ENCODE data around the gene ATP2B2.
A peak's percentile ranks its signal among the peaks of the same experiment; 100 is the strongest.

The ATP2B2 gene

GRCh38 chr3:10381336-10381735, 124.0 kb downstream of the ATP2B2 start:
- DNase-seq (ENCODE audit: low spot score), result peak; percentile 6

- no peak for DNase-seq (ENCODE audit: low spot score)
These were observed 124.5 kb downstream of the ATP2B2 start for GRCh38 chr3:10380906-10381305.

GRCh38 chr3:10379961-10380360, 125.4 kb downstream of the ATP2B2 start:
- DNase-seq (ENCODE audit: low spot score), result no peak

- no peak for DNase-seq (ENCODE audit: low spot score)
These were observed 126.2 kb downstream of the ATP2B2 start for GRCh38 chr3:10379161-10379560.

- DNase-seq (ENCODE audit: low spot score), result no peak
These were observed 126.6 kb downstream of the ATP2B2 start for GRCh38 chr3:10378742-10379141.

GRCh38 chr3:10378246-10378645, 127.1 kb downstream of the ATP2B2 start:
- no peak for DNase-seq (ENCODE audit: low spot score)

- DNase-seq (ENCODE audit: low spot score), result no peak
These were observed 128.1 kb downstream of the ATP2B2 start for GRCh38 chr3:10377148-10377725.

- DNase-seq (ENCODE audit: low spot score), result no peak
These were observed 129.0 kb downstream of the ATP2B2 start for GRCh38 chr3:10376353-10376752.

GRCh38 chr3:10375296-10376053, 129.9 kb downstream of the ATP2B2 start:
- DNase-seq (ENCODE audit: low spot score), result no peak

GRCh38 chr3:10374311-10374710, 131.1 kb downstream of the ATP2B2 start:
- peak; percentile 43 for DNase-seq (ENCODE audit: low spot score)

GRCh38 chr3:10373686-10374261, 131.6 kb downstream of the ATP2B2 start:
- DNase-seq (ENCODE audit: low spot score), result no peak

GRCh38 chr3:10371789-10372188, 133.6 kb downstream of the ATP2B2 start:
- no peak for DNase-seq (ENCODE audit: low spot score)

GRCh38 chr3:10371167-10371566, 134.2 kb downstream of the ATP2B2 start:
- DNase-seq (ENCODE audit: low spot score), result no peak

GRCh38 chr3:10370429-10370828, 135.0 kb downstream of the ATP2B2 start:
- no peak for DNase-seq (ENCODE audit: low spot score)

GRCh38 chr3:10368512-10368911, 136.9 kb downstream of the ATP2B2 start:
- DNase-seq (ENCODE audit: low spot score), result no peak

- DNase-seq (ENCODE audit: low spot score), result no peak
These were observed 137.9 kb downstream of the ATP2B2 start for GRCh38 chr3:10367506-10367905.

GRCh38 chr3:10366651-10367101, 138.7 kb downstream of the ATP2B2 start:
- peak; percentile 8 for DNase-seq (ENCODE audit: low spot score)

- no peak for DNase-seq (ENCODE audit: low spot score)
These were observed 139.6 kb downstream of the ATP2B2 start for GRCh38 chr3:10365791-10366190.

GRCh38 chr3:10365316-10365715, 140.1 kb downstream of the ATP2B2 start:
- no peak for DNase-seq (ENCODE audit: low spot score)

GRCh38 chr3:10364806-10365205, 140.6 kb downstream of the ATP2B2 start:
- DNase-seq (ENCODE audit: low spot score), result no peak

- DNase-seq (ENCODE audit: low spot score), result no peak
These were observed 141.5 kb downstream of the ATP2B2 start for GRCh38 chr3:10363935-10364334.

GRCh38 chr3:10361375-10361774, 144.0 kb downstream of the ATP2B2 start:
- DNase-seq (ENCODE audit: low spot score), result no peak

GRCh38 chr3:10360478-10360877, 144.9 kb downstream of the ATP2B2 start:
- DNase-seq (ENCODE audit: low spot score), result no peak

Measured in pons (tissue), 1 donor.